NCI-H524 (cell line): Measurements from ENCODE around the gene MLF2.
A peak's percentile ranks its signal among the peaks of the same experiment; 100 is the strongest.
"Not testable (repeated sequence)": the region's sequence is repeated elsewhere in the genome, so short reads cannot be mapped to it uniquely, and the experiment has no call there.

Experiments
- DNase-seq, 2 experiments: peaks; one replicate each; lab custom pipeline; 2025; lab: John Stamatoyannopoulos, UW

MLF2 gene

DNA sequence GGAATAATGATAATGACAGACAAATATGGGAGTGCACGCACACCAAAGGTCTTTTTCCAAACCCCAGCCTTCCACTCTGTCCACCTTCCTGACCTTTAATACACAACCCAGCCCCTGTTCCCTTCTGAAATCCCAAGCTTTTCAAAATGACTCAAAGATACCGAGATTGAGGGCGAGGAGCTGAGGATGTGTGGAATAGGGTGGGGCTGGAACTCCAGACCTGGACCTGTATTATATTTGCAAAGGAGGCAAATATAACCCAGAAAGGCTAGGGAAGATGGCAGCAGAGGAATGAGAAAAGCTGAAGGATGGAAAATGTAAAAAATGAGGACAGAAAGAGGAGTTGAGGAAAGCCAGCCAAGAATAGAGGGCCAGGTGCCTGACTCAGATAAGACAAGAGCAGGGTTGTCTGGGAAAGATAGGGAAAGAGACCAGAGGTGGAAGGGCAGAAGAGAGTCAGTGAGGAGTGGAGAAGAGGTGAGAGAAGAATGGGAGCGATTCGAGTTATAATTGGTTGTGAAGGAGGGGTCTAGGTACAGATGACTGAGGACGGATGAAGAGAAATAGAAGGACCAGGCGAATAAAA lies 12.2 kb upstream of the MLF2 start:
- DNase-seq = peak; percentile 31 to 47

DNA sequence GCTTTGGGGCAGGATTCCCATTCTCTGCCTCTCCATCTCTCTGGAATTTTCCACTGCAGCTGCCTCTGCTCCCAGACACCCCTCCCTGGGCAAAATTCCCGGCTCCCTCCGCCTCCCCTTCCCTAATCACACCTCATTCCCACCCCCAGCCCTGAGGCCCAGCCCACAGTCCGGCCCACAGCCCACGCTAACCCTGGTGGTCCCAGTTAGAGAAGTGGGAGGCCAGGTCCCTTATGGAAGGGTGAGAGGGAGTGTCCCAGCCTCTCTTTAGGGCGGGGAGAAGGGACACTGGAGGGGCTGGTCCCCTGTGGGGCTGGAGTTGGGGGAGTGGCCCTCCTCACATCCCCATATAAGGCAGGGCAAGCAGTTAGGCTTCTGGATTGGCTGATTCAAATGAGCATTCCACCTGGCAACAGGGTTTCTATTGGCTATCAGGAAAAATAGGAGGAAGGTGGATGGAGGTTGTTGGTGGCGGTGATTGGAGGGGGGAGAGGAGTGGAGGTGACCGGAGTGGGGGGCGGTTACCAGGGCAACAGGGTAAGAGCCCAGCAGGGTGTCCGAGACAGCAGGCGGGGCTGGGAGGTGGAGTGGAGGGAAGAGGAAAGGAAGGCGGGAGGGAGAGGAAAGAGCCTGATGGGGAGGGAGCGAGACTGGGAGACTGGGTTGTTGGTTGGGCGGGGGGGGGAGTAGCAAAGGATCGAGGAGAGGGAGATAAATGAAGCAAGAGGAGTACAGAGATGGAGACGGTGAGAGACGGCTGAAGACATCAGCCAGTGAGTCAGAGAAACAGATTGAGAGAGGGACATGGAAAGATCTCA lies 11.3 kb upstream of the MLF2 start:
- DNase-seq = peak; percentile 99

GRCh38 chr12:6763380-6763779 lies 10.4 kb upstream of the MLF2 start:
- DNase-seq = no peak

DNA sequence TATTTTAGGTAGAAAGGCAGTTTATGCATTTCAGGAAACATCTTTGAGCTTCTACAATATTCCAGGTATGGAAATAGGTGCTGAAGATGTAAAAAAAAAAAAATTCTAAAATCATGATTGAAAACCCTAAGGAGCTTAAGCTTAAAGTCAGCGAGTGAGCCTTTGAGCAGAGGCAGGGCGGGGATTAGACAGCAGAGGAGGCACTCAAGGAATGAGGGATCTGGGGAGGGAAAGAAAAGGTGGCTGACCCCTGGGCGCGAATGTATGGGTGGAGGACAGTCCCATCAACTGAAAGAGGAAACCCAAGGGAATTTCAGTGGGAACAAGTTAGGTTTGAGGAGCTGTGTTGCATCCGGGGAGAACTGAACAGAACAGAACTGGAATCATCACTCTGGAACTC lies 6.8 kb upstream of the MLF2 start:
- DNase-seq = no peak

- peak; percentile 11 to 49 for DNase-seq
These were observed 5.7 kb upstream of the MLF2 start for GRCh38 chr12:6758506-6759095.

GRCh38 chr12:6757028-6757690 lies 4.2 kb upstream of the MLF2 start:
- no peak for DNase-seq

- no peak for DNase-seq
These were observed 1.5 kb upstream of the MLF2 start for GRCh38 chr12:6754411-6754810.

GRCh38 chr12:6753772-6754356 lies 923 bp upstream of the MLF2 start:
- no peak for DNase-seq

DNA sequence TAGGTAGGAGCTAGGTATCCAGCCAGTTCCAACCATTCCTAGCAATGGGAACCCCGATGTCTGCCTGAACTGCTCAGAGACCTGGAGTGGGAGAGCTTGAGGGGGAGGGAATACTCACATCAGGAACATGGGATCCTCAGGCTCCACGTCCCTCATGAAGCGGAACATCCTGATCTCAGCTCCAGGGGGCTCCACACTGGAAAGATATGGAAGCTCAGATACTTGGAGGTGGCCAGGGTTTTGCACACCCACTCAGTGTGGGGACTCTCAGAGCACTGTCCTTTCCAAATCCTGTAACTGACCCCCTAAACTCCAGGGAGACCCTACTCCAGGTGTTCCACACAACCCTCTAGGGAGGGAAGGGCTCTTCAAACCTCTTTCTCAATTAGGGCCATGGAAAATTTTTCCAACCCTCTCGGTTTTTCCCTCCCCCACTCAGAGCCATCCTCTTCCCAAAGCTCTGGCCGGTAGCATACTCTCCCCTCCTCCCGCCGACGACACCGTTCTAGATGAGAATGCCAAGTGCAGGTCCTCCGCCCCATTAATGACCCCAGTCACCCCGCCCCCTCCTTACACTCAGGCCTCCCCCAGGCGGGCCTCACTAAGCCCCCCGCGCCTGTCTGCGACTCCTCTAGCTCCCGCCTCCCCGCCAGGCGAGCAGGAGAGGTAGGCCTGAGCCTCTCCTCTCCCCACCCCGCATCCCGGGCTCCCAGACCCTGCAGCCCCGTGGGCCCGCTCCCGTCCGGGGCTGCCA lies 597 bp downstream of the MLF2 start:
- peak; percentile 33 to 58 for DNase-seq

DNA sequence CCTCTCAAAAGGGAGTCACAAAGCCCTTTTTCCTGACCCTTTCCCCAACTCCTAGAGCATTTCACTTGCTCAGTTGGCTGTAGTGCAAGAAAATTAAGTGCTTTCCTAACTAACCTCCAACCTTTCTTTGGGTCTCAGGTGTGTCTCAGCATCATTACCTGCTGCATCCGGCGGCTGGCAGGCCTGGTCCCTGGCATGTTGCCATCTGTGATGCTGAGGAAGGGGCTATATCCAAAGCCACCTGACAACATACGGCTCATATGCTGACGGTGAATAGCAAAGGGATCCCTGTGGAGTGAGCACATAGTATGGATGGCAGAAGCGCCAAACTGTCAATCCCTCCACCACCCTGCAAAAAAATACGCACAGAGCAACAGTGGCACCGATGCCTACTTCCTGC lies 1.2 kb downstream of the MLF2 start:
- DNase-seq = no peak

DNA sequence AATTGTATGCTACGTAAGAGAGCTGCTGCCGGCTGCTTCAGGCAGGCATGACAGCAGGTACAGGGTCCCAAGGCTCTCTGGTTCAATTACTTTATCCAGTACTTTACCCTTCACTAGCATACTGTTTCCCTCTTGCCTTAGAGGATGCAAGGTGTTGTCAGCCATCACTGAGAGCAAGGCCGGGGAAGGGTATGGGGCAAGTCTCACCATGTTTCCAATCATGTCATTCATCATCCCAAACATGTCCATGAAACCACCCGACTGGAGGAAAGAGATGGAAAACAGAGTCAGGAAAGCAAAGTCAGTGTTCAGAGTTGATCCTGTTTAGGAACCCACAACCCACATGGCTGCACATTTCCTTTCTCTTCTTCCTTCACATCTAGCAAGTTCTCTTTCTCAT lies 2.4 kb downstream of the MLF2 start:
- no peak for DNase-seq

DNA sequence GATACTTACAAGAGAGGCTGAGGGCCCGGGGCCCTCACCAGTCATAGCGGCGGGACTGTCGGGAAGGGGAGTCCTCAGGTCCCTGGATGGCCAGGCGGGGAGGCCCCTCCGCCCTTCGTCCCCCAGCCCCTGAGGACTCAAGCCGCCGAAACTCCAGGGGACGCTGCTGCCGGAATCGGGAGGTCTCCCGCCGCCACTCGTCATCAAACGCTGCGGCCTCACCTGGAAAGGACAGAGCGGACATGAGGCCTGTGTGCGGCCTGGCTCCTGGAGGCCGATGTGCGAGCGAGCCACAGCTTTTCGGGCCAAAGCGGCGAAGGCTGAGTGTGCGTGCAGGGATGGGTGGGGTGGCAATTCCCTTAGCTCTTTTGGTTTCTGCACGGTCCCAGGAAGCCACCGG lies 4.2 kb downstream of the MLF2 start:
- DNase-seq = no peak

- DNase-seq = no peak
These were observed 5.7 kb downstream of the MLF2 start for GRCh38 chr12:6747216-6747615.

GRCh38 chr12:6745741-6746525 lies 7.0 kb downstream of the MLF2 start:
- no peak for DNase-seq

- not testable (repeated sequence) for DNase-seq
These were observed 9.6 kb downstream of the MLF2 start for GRCh38 chr12:6743300-6743699.

DNA sequence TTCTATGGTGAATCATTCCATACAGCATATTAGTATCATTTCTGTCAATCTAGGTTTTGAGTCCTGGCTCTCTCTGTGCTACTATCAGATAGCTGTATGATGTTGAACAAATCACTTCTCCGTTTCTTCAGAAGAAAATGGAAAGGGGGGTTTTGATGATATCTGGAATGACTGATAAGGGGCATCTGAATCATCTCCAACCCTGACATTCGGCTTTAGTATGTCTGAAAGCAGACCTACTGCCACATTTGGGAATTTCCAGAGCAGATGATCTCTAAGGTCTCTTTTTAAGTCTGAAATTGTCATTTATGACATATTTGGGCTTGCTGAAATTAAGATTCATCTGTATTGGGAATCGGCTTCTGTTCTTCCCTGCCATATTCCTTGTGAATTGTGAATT lies 10.1 kb downstream of the MLF2 start:
- no peak for DNase-seq

GRCh38 chr12:6742080-6742479 lies 10.9 kb downstream of the MLF2 start:
- DNase-seq = not testable (repeated sequence)

GRCh38 chr12:6736754-6737153 lies 16.2 kb downstream of the MLF2 start:
- no peak for DNase-seq

- DNase-seq = peak in 1 of 2 experiments; percentile 55
These were observed 17.3 kb downstream of the MLF2 start for GRCh38 chr12:6735448-6736191.
